ENCODE data around the gene TAX1BP3.
A peak's percentile ranks its signal among the peaks of the same experiment; 100 is the strongest.

TAX1BP3 gene

DNA sequence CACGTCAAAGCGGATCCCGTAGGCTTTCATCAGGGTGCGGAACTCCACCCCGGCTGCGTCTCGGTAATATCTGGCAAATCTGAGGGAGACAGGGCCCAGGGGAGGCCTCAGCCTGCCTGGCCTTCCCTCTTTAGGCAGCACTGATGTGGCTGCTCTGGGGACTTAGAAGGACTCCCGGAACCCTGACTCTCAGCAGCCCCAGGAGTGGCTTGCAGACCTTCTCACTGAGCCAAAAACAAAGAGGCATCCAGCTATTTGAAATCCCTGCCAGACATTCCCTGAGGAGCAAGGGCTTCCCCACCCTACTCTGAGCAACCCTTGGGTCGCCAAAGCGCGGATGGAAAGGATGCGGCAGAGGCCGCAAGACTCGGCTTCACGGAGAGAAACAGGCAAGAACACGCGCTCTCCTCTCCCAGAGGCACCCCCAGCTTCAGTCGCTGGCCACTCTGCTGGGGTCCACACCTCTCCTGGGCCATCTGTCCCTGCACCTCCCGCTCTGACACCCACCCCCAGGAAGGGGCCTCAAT, 19.7 kb upstream of the TAX1BP3 start:
- DNase-seq (ENCODE audit: low read depth): no peak

DNA sequence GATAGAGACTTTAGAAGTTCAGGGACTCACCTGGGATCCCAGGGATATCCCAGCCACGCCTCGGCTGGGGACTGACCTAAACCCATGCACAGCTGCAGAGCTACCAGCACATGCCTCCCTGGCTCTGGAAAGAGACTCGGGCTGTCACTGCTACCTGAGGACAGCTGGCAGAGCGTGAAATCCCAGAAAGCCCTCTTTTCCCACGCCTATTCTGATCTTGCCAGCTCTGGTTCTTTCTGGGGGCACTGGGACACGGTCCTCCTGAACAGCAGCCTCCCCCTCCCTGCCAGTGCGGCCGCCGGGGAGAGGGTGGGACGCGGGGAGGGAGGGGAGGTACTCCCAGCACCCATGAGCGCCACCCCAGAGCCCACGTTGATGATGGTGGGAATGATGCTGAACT, 16.8 kb upstream of the TAX1BP3 start:
- no peak for DNase-seq (ENCODE audit: low read depth)

DNA sequence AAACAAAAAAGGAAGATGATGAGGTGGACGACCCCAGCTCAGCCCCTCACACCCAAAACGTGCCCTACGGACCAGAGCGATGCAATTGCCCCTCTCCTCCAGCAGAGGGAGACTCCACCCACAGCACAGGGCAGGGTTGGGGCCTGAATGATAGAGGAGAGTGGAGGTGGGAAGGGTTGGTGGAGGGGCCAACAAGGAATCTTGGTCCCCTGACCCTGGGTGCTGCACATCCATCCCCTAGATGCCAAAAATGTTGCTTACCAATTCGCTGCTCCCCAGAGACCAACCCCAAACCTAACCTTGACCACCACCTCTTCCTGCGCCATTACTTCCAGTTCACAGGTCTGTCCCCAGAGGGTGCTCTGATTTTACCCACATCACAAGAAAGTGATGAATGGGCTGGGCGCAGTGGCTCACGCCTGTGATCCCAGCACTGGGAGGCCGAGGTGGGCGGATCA, 14.7 kb upstream of the TAX1BP3 start:
- DNase-seq (ENCODE audit: low read depth): peak; percentile 55

DNA sequence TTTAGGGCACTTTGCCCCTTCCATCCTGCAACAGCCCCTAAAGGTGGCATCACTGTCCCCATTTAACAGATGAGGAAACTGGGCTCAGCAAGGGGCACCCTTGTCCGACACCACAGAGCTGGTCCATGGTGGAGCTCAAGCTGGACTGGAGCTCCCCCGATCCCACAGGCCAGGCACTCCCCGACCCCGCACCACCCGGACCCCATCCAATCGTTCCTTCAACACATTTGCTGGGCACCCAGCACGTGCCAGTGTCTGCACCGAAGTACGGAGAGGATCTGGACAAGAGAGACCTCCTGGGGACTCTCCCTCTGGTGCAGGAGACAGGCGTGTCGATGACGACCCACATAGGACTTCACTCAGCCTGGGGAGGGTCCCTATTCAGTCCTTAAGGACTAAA, 13.7 kb upstream of the TAX1BP3 start:
- no peak for DNase-seq (ENCODE audit: low read depth)

DNA sequence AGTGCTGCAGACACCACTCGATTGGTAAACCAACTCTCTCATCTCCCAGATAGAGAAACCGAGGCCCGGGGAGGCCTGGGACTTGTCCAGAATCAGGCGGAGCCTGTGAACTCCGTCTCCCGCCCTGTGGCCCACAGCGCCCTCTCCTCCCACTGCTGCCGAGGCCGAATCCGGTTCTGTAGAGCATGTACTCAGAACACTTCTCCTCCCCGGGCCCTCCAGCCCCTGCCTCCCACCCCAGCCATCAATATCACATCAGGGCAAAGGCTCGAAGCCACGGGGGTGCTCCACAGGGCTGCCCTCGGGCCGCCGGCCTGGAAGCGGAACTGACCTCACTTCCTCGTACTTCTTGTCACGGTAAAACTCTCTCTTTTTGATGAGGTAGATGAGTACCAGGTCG, 13.2 kb upstream of the TAX1BP3 start:
- no peak for DNase-seq (ENCODE audit: low read depth)

DNA sequence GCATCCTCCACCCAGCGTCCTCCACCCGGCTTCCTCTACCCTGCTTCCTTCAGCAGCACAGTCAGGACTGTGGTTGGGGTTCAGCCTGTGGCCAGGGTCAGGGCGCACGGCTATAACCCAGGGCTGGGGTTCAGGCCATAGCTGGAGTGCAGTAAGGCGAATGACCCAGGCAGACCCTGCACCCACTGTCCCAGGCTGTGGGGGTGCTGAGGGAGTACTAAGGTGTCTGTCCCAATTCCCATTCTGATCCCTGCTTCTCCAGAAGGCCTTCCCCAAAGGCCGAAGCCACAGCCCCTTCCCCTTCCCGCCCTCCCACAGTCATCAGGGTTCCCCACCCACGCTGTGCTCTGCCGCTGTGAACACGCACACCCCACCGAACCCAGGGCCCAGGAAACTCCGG, 12.7 kb upstream of the TAX1BP3 start:
- no peak for DNase-seq (ENCODE audit: low read depth)

DNA sequence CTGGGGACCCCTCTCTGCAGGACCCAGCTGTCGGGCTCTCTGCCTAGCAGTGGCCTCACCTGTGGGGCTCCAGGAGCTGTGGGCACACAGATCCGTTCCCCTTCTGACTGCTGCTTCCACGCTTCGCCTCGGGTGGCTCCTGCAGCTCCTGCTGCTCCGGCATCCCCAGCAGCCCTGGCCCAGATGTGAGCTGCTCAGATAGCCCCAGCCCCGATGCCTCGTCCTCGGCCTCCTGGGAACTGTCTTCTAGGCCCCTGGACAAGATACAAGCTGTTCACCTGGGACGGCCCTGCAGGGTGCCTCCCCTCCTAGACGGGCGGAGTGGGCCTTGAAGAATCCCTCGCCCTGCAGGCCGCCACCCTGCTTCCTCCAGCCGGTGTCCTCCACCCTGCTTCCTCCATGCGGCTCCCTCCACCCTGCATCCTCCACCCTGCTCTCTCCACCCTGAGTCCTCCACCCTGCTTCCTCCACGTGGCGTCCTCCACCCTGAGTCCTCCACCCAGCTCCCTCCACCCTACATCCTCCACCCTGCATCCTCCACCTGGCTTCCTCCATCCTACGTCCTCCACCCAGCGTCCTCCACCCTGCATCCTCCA, 11.3 kb upstream of the TAX1BP3 start:
- DNase-seq (ENCODE audit: low read depth): no peak

DNA sequence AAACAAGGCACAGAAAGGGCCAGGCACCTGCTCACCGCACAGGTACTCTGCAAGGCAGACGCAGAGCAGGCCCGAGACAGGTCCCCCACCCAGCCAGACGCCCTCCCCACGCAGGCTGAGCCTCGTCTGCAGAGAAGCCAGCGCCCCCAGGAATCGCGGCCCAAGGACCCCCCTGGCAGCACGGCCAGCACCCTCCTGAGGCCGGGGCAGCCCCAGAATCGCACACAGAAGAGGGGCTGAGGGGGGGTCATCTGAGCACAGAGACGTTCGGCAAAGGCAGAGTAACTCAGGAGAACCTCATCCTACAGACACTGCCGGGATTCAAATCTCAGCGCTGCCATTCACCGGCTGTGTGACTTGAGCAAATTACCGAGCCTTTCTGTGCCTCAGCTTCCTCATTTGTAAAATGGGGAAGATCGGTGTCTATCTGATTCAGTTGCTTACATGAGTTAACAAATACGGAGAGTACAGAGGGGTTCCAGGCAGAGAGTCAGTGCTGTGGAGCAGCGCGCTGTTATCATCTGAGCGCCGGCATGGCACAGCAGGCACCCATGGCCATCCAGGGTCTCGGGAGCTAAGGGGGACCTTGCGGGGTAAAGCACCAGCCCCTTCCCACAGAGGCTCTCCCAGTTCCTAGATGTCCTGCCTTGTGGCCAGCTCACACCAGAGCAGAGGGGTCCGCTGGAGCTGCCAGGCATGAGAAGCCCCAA, 10.6 kb upstream of the TAX1BP3 start:
- DNase-seq (ENCODE audit: low read depth): no peak

DNA sequence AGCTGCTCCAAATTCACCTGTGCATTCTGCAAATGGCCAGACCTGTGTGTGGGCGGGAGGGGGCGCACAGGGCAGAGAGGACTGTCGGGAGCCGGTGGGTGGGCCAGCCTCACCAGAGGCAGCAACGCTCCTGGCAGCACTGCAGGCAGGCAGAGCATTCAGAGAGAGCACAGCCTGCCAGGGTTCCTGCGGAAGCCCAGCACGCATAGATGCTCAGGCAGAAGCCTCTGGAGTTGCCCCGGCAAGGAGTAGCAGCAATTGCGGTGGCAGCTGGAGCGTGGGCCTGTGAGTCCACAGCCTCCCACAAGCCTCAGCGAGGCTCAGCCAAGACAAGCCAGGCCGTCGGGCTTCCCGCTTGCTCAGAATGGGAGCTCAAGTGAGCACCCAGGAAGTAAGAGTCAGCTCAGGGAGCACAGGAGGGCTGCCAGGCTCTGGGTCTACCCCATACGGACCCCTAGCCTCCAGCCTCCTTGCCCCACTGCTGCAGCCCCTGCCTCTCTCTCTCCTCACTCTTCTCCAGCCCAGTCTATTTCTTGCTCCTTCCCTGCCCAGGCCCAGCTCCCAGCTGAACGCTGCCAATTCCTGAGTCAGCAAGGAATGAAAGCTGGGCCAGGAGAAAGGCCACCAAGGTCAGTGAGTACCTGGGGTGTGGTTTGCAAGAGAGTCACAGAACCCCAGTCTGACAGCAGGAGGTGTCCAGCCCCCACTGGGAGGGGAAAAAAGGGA, 9.9 kb upstream of the TAX1BP3 start:
- no peak for DNase-seq (ENCODE audit: low read depth)

DNA sequence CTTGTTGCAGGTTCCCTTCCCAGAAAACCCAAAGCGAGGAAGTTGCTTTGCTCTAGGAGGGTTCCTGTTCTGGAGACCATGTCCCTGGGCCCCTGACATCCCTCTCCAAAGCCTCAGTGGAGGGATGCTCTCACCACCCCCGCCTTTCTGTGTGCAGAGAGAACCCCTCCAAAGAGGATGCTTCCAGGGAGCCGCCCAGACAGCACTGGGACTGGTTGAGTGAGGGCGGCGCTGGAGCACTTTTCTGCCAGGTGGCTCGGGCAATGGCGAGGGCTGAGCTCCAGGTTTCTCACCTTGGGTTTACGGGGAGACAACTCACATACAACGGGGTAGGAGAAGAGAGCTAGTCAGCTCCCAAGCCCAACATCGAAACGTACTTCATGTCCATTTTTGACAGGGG, 7.5 kb upstream of the TAX1BP3 start:
- DNase-seq (ENCODE audit: low read depth): no peak

DNA sequence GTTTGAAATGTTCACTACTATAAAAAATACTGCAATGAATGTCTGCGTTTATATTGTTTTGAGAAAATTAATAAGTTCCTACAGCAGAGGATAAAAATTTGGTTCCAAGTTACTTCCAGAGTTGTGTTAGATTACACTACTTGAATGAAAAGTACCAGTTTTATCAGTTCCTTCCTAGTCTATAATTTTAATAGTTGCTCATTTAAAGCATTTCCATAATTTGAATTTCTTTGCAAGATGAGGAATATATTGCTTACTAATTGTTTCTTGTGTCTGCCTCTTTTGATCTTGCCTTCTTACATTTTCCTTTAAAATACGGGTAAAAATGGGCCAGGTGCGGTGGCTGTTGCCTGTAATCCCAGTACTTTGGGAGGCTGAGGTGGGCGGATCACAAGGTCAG, 4.2 kb upstream of the TAX1BP3 start:
- DNase-seq (ENCODE audit: low read depth): no peak

DNA sequence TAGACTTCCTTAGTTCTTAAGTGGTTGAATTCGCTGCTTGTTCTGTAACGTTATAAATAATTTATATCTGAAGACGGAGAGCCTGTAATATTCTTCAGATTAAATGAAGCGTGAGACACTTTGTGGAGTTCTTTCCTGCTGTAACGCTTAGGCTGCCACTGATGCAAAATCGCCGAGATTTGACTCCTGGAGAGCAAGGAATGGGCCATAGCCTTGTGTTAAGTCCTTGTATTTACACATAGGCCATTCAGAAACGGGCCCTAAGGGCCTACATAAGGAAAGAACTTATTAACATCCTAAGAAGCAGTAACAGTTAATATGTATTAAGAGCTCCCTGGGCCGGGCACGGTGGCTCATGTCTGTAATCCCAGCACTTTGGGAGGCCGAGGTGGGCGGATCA, 1.2 kb upstream of the TAX1BP3 start:
- no peak for DNase-seq (ENCODE audit: low read depth)

DNA sequence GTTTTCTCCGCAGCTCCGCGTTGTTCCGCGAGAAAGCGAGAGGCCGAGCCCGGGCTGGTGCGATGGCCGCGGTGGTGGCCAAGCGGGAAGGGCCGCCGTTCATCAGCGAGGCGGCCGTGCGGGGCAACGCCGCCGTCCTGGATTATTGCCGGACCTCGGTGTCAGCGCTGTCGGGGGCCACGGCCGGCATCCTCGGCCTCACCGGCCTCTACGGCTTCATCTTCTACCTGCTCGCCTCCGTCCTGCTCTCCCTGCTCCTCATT, 638 bp upstream of the TAX1BP3 start:
- DNase-seq (ENCODE audit: low read depth): no peak

DNA sequence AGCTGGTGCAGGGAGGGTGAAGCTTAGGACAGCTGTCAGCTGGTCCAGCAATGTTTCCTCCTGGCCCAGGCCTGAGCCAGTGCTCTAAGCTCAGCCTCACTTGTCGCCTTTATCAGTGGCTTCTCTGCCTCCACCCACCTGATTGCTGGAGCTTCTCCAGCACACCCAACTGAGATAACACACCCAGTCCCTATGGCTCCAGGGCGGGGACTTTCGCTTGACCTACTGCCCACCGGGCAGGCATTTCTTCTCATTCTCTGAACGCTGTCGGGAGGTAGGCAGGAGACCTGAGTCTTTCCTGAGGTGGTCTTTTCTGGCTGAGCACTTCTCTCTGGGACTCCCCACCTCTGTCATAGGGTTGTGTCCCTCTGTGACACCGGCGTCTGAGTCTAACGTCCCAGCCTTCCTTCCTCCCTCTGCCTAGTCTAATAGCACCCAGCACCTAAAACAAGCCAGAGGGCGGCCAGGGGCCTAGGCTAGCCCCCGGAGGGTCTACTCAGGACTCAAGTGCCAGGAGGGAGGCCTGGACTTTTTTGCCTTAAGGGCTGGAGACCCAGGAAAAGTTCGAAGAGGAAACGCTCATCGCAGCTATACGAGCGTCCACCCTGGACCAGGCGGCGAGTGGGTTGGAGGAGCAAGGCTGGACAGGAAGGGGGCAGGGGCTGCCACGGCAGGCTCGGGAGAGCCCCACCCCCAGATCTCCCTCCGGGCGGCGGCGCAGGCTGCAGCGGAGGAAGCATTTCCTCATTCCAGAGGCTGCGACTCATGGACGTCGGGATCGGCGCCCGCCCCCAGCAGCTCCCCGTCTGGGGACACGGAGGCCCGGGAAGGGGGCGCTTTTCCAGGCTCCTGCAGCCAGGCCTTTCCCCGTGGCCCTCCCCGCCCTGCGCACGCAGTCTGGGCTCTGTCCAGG, 756 bp downstream of the TAX1BP3 start:
- DNase-seq (ENCODE audit: low read depth): peak; percentile 95

DNA sequence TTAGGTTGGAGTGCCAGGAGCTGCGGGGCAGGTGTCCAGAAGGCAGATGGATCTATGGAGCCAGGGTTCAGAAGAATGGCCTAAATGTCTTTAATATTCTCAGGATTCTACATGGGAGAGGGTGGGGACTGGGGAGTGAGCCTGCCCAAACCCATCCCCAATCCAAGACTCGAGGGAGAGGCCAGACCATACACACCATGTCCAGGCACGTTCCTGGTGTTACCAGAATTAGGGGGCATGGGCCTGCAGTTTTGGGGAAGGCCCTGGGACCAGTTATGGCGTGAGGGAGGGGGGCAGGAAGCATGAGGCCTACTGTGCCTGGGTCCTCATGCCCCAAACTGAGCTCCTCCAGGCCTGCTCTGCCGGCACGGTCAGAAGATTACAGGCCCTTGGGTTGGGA, 1.9 kb downstream of the TAX1BP3 start:
- DNase-seq (ENCODE audit: low read depth): no peak

DNA sequence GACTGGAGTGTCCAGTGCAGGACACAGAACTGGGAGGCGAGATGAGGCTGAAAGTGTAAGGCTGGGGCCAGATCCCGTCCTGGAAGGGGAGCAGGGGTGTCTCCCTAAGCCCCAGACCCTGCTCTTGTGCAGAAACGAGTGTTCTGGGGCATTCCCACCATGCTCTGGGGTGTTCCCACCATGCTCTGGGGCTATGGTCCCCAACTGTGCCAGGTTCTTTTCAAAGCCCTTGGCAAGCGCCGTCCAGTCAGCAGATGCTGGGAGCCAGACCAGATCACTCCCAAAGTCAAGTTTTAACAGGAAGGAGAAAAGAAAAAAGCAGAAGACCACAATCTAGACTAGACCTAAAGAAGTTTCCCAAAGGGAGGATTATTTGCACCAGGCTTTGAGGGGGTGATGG, 2.5 kb downstream of the TAX1BP3 start:
- no peak for DNase-seq (ENCODE audit: low read depth)

DNA sequence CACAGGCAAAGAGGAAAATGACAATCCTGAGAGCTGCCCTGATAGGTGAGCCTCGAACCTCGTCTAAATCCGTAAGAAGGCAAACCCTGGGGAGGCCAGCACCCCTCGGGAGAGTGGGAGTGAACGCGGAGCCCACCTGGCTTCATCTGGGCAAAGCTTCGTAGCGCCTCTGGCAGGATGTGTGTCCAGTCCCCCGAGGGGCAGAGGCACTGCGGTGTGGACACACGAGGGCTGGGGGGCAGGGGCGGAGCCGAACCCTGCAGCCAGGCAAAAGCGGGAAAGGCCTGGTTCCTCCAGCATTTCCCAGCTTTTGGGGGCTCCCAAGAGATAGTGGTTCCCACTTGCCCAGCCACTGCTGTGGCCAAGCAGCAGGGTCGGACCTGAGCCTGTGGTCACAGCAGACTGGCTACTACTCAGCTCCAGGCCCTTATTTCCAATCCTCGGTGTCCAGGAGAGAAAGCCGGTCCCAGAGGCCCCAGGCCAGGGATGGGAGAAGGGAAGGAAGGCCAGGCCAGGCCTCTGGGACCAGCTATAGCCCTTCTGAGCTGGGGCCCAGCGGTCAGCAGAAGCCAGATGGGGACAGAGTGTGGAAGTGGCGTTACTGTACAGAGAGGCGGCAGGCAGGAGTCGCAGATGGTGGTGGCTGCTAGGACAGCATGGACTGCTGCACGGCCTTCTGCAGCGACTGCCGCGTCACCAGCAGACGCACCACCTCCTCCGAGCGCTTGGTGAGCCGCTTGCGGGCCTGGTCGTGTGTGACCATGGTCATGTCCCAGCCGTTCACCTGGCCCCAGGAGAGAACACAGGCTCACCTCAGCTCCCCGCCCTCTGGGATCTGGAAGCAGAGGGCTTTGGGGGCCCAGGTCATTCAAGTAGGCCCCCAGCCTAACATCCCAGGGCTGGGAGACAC, 5.0 kb downstream of the TAX1BP3 start:
- no peak for DNase-seq (ENCODE audit: low read depth)

DNA sequence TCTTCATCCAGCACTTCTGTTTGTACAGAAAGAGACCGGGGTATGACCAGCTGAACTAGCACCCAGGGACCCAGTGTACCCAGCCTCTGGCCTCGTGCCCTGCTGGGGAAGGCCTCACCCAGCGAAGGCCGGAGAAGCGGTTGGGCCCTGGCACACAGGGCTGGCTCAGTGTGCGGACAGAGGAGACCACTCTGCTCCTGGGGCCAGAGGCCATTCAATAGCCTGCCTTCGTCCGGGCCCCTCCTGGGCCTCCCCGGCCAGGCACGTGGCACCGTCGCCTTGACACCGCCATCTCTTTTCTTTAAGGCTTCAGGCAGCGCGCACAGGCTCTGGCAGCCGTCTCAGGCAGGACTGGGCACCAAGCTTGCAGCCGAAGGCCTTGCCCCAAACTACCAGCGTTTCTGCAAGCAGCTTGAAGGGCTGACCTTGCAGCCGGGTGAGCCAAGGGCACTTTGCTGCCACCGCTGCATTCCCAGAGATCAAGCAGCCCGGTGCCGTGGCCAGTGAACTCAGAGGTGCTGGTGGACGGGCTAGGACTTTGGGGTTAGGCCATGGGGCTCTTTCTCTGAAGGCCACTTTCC, 8.0 kb downstream of the TAX1BP3 start:
- DNase-seq (ENCODE audit: low read depth): no peak

DNA sequence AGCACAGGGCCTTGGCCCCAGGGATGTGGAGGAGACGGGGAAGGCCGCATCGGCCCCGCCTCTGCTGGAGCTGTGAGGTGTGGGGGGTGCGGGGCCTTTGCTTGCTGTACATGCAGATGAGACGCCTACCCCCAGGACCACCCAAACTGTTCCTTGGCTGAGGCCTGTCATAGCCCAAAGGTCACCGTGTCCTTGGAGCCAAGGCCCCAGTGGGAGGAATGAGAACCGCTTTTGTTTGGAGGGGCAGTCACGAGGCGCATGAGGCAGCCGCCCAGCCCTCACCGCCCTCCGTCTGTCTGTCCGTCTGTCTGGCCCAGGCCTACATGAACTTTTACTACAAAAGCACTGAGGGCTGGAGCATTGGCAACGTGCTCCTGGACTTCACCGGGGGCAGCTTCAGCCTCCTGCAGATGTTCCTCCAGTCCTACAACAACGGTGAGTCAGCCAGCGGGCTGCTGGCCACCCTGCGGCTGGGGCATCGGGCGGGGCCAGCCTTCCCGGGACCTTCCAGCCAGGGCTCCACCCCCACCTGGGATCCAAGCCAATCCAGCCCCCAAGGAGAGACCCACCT, 8.8 kb downstream of the TAX1BP3 start:
- DNase-seq (ENCODE audit: low read depth): peak; percentile 88

DNA sequence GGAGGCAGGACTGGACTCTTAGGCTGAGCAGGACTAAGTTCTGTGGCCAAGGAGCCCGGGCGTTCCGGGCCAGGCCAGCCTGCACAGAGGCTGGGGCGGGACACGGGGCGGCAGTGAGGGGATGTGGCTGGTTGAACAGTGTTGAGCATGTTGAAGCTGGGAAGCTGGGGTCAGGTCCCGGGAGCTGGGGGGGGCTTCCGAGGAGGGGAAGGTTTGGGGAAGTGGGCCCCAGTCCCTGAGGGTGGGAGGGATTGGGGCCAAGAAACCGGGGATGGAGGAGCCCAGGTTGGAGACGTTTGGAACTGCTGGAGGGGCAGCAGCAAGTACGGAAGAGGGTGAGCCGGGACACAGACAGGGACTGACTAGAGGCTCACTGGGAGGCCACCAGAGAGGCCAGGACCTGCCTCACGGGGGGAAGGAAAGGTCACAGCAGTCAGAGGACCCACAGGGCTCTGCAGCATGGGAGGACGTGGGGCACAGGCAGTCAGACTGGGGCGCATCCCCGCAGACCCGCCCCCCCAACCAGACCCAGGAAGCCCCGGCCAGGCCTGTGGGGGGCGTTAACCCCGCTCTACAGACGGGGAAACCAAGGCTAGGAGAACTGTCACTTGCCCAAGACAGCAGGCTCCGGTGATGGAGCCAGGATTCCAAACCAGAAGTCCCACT, 9.5 kb downstream of the TAX1BP3 start:
- no peak for DNase-seq (ENCODE audit: low read depth)
